MCF 10A (cell line): ENCODE results near the gene ITGA1. TPM values are rescaled to one million over a fixed set of nuclear protein-coding genes. Genes with fewer than 3 reads are reported as not detected.

ENCODE experiments used
- BruUV-seq: library from RNA; stranded (reverse); fragments of 400-500 nt; replicated peaks from 2 replicates; lab custom pipeline; 2021; lab: Mats Ljungman, UMichigan
- CTCF ChIA-PET: fragments of 300-600 bp; sonication (Branson Sonifier 250); formaldehyde crosslinking; extraction: SDS; loops from one replicate; lab custom pipeline; 2021; ENCODE audit warnings: antibody characterized with exemption, inconsistent platforms; lab: Yijun Ruan, JAX
- POLR2A ChIA-PET: fragments of 300-600, 350-650 bp; sonication (Branson Sonifier 250); formaldehyde crosslinking; extraction: SDS; loops from one replicate; lab custom pipeline; 2020; ENCODE audit warnings: antibody characterized with exemption, inconsistent platforms; lab: Yijun Ruan, JAX
- DNase-seq: peaks from one replicate; pipeline ENCODE4 v3.0.0-alpha.2; 2018; ENCODE audit not compliant: unreplicated experiment
- H3K27ac Mint-ChIP-seq: one replicate; pipeline ENCODE4 v1.8.0; 2022; ENCODE audit warnings: mild to moderate bottlenecking, low read depth, mixed read lengths; ENCODE audit not compliant: unreplicated experiment
- H3K27me3 Mint-ChIP-seq: one replicate; pipeline ENCODE4 v1.8.0; 2022; ENCODE audit warnings: mixed read lengths; ENCODE audit not compliant: insufficient read depth, unreplicated experiment
- H3K36me3 Mint-ChIP-seq: one replicate; pipeline ENCODE4 v1.8.0; 2022; ENCODE audit warnings: mild to moderate bottlenecking, moderate library complexity, mixed read lengths; ENCODE audit not compliant: insufficient read depth, unreplicated experiment
- H3K4me1 Mint-ChIP-seq: one replicate; pipeline ENCODE4 v1.8.0; 2022; ENCODE audit warnings: mixed read lengths; ENCODE audit not compliant: insufficient read depth, unreplicated experiment
- H3K4me3 Mint-ChIP-seq: one replicate; pipeline ENCODE4 v1.8.0; 2022; ENCODE audit warnings: mild to moderate bottlenecking, moderate library complexity, mixed read lengths; ENCODE audit not compliant: unreplicated experiment
- H3K9me3 Mint-ChIP-seq: one replicate; pipeline ENCODE4 v1.8.0; 2022; ENCODE audit warnings: mixed read lengths; ENCODE audit not compliant: unreplicated experiment
- intact Hi-C: fragments of 100-400 bp; cut with micrococcal nuclease; formaldehyde crosslinking; loops from 2 replicates; pipeline ENCODE4 v1.14.1; 2022
- total RNA-seq: library from RNA; stranded (reverse); gene quantifications from 2 replicates; pipeline ENCODE4 v1.2.3, GENCODE V29; 2022
- TF ChIP-seq, protein P1 (sequence below): fragments of 200-600 bp; IDR thresholded peaks from one replicate; pipeline ENCODE4 v1.8.0; 2022; ENCODE audit warnings: antibody characterized with exemption, mild to moderate bottlenecking; ENCODE audit not compliant: unreplicated experiment

Gene ITGA1
- total RNA-seq, 1 experiment from 2014 or later, result 7.7 TPM

- H3K4me1 Mint-ChIP-seq, result peaks cover 45% of the 10 kb centered on the region
- no peaks in the 10 kb centered on the region for H3K27me3 Mint-ChIP-seq
- ChIA-PET CTCF (interaction anchor here (1.1 to 2.2 kb wide), 2 partner anchors 9 to 113 kb away, joined by 3 to 8 read pairs; no protein-coding TSS in a partner anchor), POLR2A (interaction anchor here (0.8 to 4.7 kb wide), 4 partner anchors 9 to 16 kb away, joined by 3 to 51 read pairs (median 17); partner anchors contain the start of genes ITGA1 and PELO)
- no TSS peak for BruUV-seq
- no peak for DNase-seq
- no peaks in the 10 kb centered on the region for H3K9me3 Mint-ChIP-seq
- TF ChIP-seq, protein P1, sequence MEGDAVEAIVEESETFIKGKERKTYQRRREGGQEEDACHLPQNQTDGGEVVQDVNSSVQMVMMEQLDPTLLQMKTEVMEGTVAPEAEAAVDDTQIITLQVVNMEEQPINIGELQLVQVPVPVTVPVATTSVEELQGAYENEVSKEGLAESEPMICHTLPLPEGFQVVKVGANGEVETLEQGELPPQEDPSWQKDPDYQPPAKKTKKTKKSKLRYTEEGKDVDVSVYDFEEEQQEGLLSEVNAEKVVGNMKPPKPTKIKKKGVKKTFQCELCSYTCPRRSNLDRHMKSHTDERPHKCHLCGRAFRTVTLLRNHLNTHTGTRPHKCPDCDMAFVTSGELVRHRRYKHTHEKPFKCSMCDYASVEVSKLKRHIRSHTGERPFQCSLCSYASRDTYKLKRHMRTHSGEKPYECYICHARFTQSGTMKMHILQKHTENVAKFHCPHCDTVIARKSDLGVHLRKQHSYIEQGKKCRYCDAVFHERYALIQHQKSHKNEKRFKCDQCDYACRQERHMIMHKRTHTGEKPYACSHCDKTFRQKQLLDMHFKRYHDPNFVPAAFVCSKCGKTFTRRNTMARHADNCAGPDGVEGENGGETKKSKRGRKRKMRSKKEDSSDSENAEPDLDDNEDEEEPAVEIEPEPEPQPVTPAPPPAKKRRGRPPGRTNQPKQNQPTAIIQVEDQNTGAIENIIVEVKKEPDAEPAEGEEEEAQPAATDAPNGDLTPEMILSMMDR, result no peak
- peak overlapping the region; percentile 92 for H3K4me3 Mint-ChIP-seq
- intact Hi-C loops, result no loop called here
- H3K36me3 Mint-ChIP-seq, result peaks cover 28% of the 10 kb centered on the region
- no peak overlapping the region for H3K27ac Mint-ChIP-seq
Measured at GRCh38 chr5:52802974-52803336, 15.2 kb downstream of the ITGA1 start.

- intact Hi-C loops, result no loop called here
- TF ChIP-seq, protein P1, result no peak
- Mint-ChIP-seq H3K9me3 (no peaks in the 10 kb centered on the region), H3K36me3 (peaks cover 28% of the 10 kb centered on the region), H3K4me3 (no peak overlapping the region), H3K27ac (peak overlapping the region; percentile 54), H3K4me1 (peaks cover 33% of the 10 kb centered on the region), H3K27me3 (no peaks in the 10 kb centered on the region)
- POLR2A ChIA-PET, result interaction anchor here (1.2 to 1.3 kb wide), 2 partner anchors 10 to 13 kb away, joined by 3 to 4 read pairs; no protein-coding TSS in a partner anchor
- CTCF ChIA-PET, result interaction anchor here (1.3 kb wide), 1 partner anchor 111 kb away, joined by 3 read pairs; no protein-coding TSS in a partner anchor
- DNase-seq, result no peak
- no TSS peak for BruUV-seq
Measured at GRCh38 chr5:52804387-52804791, 16.7 kb downstream of the ITGA1 start.

DNA sequence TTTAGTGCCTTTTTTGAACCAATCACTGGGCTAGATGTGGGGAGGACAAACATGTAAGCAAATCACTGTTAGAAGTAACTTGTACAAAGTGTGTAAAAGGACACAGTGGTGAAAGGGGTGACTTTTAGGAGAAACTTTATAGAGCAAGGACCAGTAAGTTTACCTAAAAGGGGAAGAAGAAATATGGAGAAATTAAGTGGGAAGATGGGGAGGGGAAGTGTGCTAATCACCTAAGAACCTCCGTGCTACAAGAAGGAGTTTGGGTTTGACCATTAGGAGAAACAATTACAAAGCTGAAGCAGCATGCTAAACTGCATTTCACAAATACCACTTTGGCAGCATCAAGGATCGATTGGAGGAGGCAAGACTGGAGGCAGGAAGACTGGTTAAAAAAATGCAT lies 17.3 kb downstream of the ITGA1 start:
- ChIA-PET CTCF (no interaction called here), POLR2A (no interaction called here)
- Mint-ChIP-seq H3K9me3 (no peaks in the 10 kb centered on the region), H3K4me3 (no peak overlapping the region), H3K36me3 (peaks cover 28% of the 10 kb centered on the region), H3K27ac (no peak overlapping the region), H3K27me3 (no peaks in the 10 kb centered on the region), H3K4me1 (peaks cover 35% of the 10 kb centered on the region)
- TF ChIP-seq, protein P1, result no peak
- no peak for DNase-seq
- no TSS peak for BruUV-seq
- intact Hi-C loops, result no loop called here

GRCh38 chr5:52805615-52806014 lies 17.9 kb downstream of the ITGA1 start:
- Mint-ChIP-seq H3K4me1 (peaks cover 41% of the 10 kb centered on the region), H3K9me3 (no peaks in the 10 kb centered on the region), H3K4me3 (no peak overlapping the region), H3K27me3 (no peaks in the 10 kb centered on the region), H3K27ac (no peak overlapping the region), H3K36me3 (peaks cover 28% of the 10 kb centered on the region)
- TF ChIP-seq, protein P1, result no peak
- no TSS peak for BruUV-seq
- intact Hi-C loops, result no loop called here
- no peak for DNase-seq
- ChIA-PET POLR2A (no interaction called here), CTCF (interaction anchor here (0.5 to 0.7 kb wide), 2 partner anchors 27 to 185 kb away, joined by 3 to 4 read pairs; no protein-coding TSS in a partner anchor)
